ENCODE results near the gene GSAP.

Gene GSAP

GRCh38 chr7:77266291-77266794 lies 149.8 kb downstream of the GSAP start:
- no peak overlapping the region for H3K4me3 ChIP-seq (ENCODE audit: low read depth, low read length)
- TF ChIP-seq, protein P1, sequence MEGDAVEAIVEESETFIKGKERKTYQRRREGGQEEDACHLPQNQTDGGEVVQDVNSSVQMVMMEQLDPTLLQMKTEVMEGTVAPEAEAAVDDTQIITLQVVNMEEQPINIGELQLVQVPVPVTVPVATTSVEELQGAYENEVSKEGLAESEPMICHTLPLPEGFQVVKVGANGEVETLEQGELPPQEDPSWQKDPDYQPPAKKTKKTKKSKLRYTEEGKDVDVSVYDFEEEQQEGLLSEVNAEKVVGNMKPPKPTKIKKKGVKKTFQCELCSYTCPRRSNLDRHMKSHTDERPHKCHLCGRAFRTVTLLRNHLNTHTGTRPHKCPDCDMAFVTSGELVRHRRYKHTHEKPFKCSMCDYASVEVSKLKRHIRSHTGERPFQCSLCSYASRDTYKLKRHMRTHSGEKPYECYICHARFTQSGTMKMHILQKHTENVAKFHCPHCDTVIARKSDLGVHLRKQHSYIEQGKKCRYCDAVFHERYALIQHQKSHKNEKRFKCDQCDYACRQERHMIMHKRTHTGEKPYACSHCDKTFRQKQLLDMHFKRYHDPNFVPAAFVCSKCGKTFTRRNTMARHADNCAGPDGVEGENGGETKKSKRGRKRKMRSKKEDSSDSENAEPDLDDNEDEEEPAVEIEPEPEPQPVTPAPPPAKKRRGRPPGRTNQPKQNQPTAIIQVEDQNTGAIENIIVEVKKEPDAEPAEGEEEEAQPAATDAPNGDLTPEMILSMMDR (IDR thresholded peaks at IDR 0.05; ENCODE audit: insufficient read depth, low read depth, low read length, missing control alignments): no peak
- DNase-seq (ENCODE audit: low read depth): peak; percentile 75

- H3K4me3 ChIP-seq (ENCODE audit: low read depth, low read length): no peak overlapping the region
- peak; percentile 5 for DNase-seq (ENCODE audit: low read depth)
- TF ChIP-seq, protein P1 (IDR thresholded peaks at IDR 0.05; ENCODE audit: insufficient read depth, low read depth, low read length, missing control alignments): no peak
These were observed 150.5 kb downstream of the GSAP start for GRCh38 chr7:77265666-77266065.

DNA sequence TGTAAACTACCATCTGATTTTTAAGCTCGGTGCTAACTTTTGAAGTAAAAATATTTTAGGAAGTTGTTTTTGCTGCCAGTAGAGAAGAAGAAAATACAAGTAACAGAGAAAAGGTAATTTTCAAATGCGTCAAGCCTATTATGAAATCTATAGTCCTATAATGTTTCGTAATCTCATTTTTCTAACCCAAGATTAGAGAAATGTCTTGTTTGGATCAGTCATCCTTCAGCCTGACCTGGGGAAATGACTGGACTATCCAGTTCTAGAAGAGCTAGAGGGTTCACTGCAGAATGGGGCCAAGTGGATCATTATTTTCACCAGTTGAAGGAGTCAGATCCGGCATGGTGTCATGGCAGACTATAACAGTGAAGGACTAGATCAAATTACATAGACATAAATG lies 153.8 kb downstream of the GSAP start:
- TF ChIP-seq, protein P1 (IDR thresholded peaks at IDR 0.05; ENCODE audit: insufficient read depth, low read depth, low read length, missing control alignments): no peak
- DNase-seq (ENCODE audit: low read depth): no peak
- no peak overlapping the region for H3K4me3 ChIP-seq (ENCODE audit: low read depth, low read length)
